Small intestine (tissue), 7 donors: Measurements from ENCODE around the gene CMSS1. TPM values are rescaled to one million over a fixed set of nuclear protein-coding genes. Genes with fewer than 3 reads are reported as not detected.

Source experiments
- DNase-seq, 2 donors: peaks; one replicate each; pipeline versions ENCODE4 v3.0.0 to v3.0.0-alpha.2; 2013
- FAIRE-seq: peaks from 2 replicates; lab custom pipeline; 2012; peaks lifted over from hg19 to GRCh38; lab: Jason Lieb, UNC
- H3K27ac ChIP-seq, 3 donors: one replicate each; pipeline ENCODE4 v1.5.1; 2013; ENCODE audit warnings: low read length in 2 of 3, mild to moderate bottlenecking in 2 of 3, control low read depth in 1 of 3, inconsistent platforms in 1 of 3, low read depth in 1 of 3, moderate library complexity in 1 of 3
- H3K27me3 ChIP-seq, 3 donors: one replicate each; pipeline ENCODE4 v1.6.1; 2013; ENCODE audit warnings: low read length in 3 of 3, inconsistent platforms in 1 of 3; ENCODE audit not compliant: control insufficient read depth in 3 of 3, insufficient read depth in 3 of 3
- H3K36me3 ChIP-seq, 3 donors: one replicate each; pipeline ENCODE4 v1.6.1; 2013; ENCODE audit warnings: low read length in 3 of 3, inconsistent platforms in 1 of 3, low read depth in 1 of 3, mild to moderate bottlenecking in 1 of 3, moderate library complexity in 1 of 3; ENCODE audit not compliant: control insufficient read depth in 3 of 3, insufficient read depth in 2 of 3
- H3K4me1 ChIP-seq, 3 donors: one replicate each; pipeline ENCODE4 v1.6.1; 2013; ENCODE audit warnings: low read length in 2 of 3, inconsistent platforms in 1 of 3, low read depth in 1 of 3, mild to moderate bottlenecking in 1 of 3, moderate library complexity in 1 of 3; ENCODE audit not compliant: control insufficient read depth in 3 of 3, insufficient read depth in 2 of 3
- H3K4me3 ChIP-seq, 3 donors: one replicate each; pipeline ENCODE4 v1.5.1; 2013; ENCODE audit warnings: low read length in 3 of 3, control low read depth in 1 of 3, inconsistent platforms in 1 of 3, low read depth in 1 of 3, mild to moderate bottlenecking in 1 of 3, moderate library complexity in 1 of 3
- H3K9me3 ChIP-seq, 2 donors: one replicate each; pipeline ENCODE4 v1.6.1; 2013; ENCODE audit warnings: low read depth in 1 of 2, low read length in 1 of 2; ENCODE audit not compliant: control insufficient read depth in 2 of 2, insufficient read depth in 1 of 2
- WGBS, 3 donors: extraction: QIAGEN DNeasy Blood & Tissue Kit; methylation state at CpG; one replicate each; pipeline ENCODE4 v1.1.7; 2013; 5-methylcytosine and 5-hydroxymethylcytosine counted together
- polyA plus RNA-seq, 4 donors: library from polyadenylated mRNA; stranded (reverse) in 3 of 4; unstranded in 1 of 4; fragments of 200-250 nt in 3 of 4; fragments of 120-200 nt in 1 of 4; gene quantifications; one replicate each; pipeline versions ENCODE4 v1.2.1 to v1.2.3, GENCODE V29; 2013
- donor health status: healthy with polysubstance abuse.
- donor health status: control.
- donor health status: control.
- donor health status: Bipolar disorder and iron deficiency.
- donor health status: healthy.

The CMSS1 gene
- polyA plus RNA-seq, 4 donors: 1.6 to 24.0 (median 10.4) TPM

- Histone ChIP-seq H3K36me3 (no peaks in the 10 kb centered on the region), H3K4me1 (no peaks in the 10 kb centered on the region), H3K4me3 (no peak overlapping the region), H3K27me3 (no peaks in the 10 kb centered on the region), H3K27ac (no peak overlapping the region), H3K9me3 (peaks cover 0 to 7% of the 10 kb centered on the region in 2 donors)
- FAIRE-seq (no peak), DNase-seq (no peak)
- WGBS, 3 donors: 82 to 95% (median 91%) methylated on average over 8 of the region's 8 CpGs
Observed at GRCh38 chr3:99972380-99973104, 154.9 kb downstream of the CMSS1 start.

GRCh38 chr3:99974989-99975388 lies 157.3 kb downstream of the CMSS1 start:
- Histone ChIP-seq H3K4me3 (no peak overlapping the region), H3K4me1 (no peaks in the 10 kb centered on the region), H3K27ac (no peak overlapping the region), H3K36me3 (no peaks in the 10 kb centered on the region), H3K27me3 (no peaks in the 10 kb centered on the region), H3K9me3 (peaks cover 0 to 11% of the 10 kb centered on the region in 2 donors)
- WGBS, 3 donors: 58 to 87% (median 80%) methylated on average over 2 of the region's 2 CpGs
- DNase-seq (no peak), FAIRE-seq (no peak)

GRCh38 chr3:99976584-99976983 lies 158.9 kb downstream of the CMSS1 start:
- H3K4me1 ChIP-seq: no peaks in the 10 kb centered on the region
- H3K27me3 ChIP-seq: no peaks in the 10 kb centered on the region
- no peak for DNase-seq
- no peak overlapping the region for H3K27ac ChIP-seq
- H3K36me3 ChIP-seq: no peaks in the 10 kb centered on the region
- FAIRE-seq: no peak
- peaks cover 0 to 11% of the 10 kb centered on the region in 2 donors for H3K9me3 ChIP-seq
- no peak overlapping the region for H3K4me3 ChIP-seq

- H3K9me3 ChIP-seq: peaks cover 0 to 11% of the 10 kb centered on the region in 2 donors
Observed at GRCh38 chr3:99978221-99978620, 160.6 kb downstream of the CMSS1 start.

GRCh38 chr3:99980606-99981005 lies 162.9 kb downstream of the CMSS1 start:
- no peak overlapping the region for H3K27ac ChIP-seq
- FAIRE-seq (no peak), DNase-seq (no peak)
- H3K4me1 ChIP-seq: no peaks in the 10 kb centered on the region
- H3K27me3 ChIP-seq: no peaks in the 10 kb centered on the region
- 95 to 99% (median 95%) methylated on average over 3 of the region's 3 CpGs for WGBS, 3 donors
- peaks cover 0 to 11% of the 10 kb centered on the region in 2 donors for H3K9me3 ChIP-seq
- H3K4me3 ChIP-seq: no peak overlapping the region
- H3K36me3 ChIP-seq: no peaks in the 10 kb centered on the region

More at GRCh38 chr3:99978221-99978620, 160.6 kb downstream of the CMSS1 start:
- Histone ChIP-seq H3K36me3 (no peaks in the 10 kb centered on the region), H3K4me3 (no peak overlapping the region), H3K27ac (no peak overlapping the region), H3K27me3 (no peaks in the 10 kb centered on the region), H3K4me1 (no peaks in the 10 kb centered on the region)
- WGBS, 3 donors: 93 to 96% (median 95%) methylated on average over 1 of the region's 1 CpG
- FAIRE-seq: no peak
- DNase-seq: no peak

- H3K36me3 ChIP-seq: no peaks in the 10 kb centered on the region
- H3K27me3 ChIP-seq: no peaks in the 10 kb centered on the region
- H3K4me1 ChIP-seq: no peaks in the 10 kb centered on the region
- DNase-seq: no peak
- H3K4me3 ChIP-seq: no peak overlapping the region
- peaks cover 0 to 11% of the 10 kb centered on the region in 2 donors for H3K9me3 ChIP-seq
- 89 to 100% (median 91%) methylated on average over 1 of the region's 1 CpG for WGBS, 3 donors
- H3K27ac ChIP-seq: no peak overlapping the region
- no peak for FAIRE-seq
Observed at GRCh38 chr3:99981138-99981537, 163.5 kb downstream of the CMSS1 start.

GRCh38 chr3:99982650-99983049 lies 165.0 kb downstream of the CMSS1 start:
- 94 to 97% (median 97%) methylated on average over 2 of the region's 2 CpGs for WGBS, 3 donors
- DNase-seq: no peak
- no peak overlapping the region for H3K4me3 ChIP-seq

GRCh38 chr3:99984139-99984538 lies 166.5 kb downstream of the CMSS1 start:
- H3K4me3 ChIP-seq: no peak overlapping the region
- DNase-seq (no peak), FAIRE-seq (no peak)
- no peaks in the 10 kb centered on the region for H3K4me1 ChIP-seq
- H3K36me3 ChIP-seq: no peaks in the 10 kb centered on the region
- H3K9me3 ChIP-seq: no peaks in the 10 kb centered on the region
- H3K27me3 ChIP-seq: no peaks in the 10 kb centered on the region
- no peak overlapping the region for H3K27ac ChIP-seq

More at GRCh38 chr3:99982650-99983049, 165.0 kb downstream of the CMSS1 start:
- Histone ChIP-seq H3K36me3 (no peaks in the 10 kb centered on the region), H3K4me1 (no peaks in the 10 kb centered on the region), H3K27ac (no peak overlapping the region), H3K9me3 (peaks cover 0 to 4% of the 10 kb centered on the region in 2 donors), H3K27me3 (no peaks in the 10 kb centered on the region)
- FAIRE-seq: no peak

- Histone ChIP-seq H3K27me3 (no peaks in the 10 kb centered on the region), H3K27ac (no peak overlapping the region), H3K4me1 (no peaks in the 10 kb centered on the region), H3K36me3 (no peaks in the 10 kb centered on the region), H3K9me3 (no peaks in the 10 kb centered on the region), H3K4me3 (no peak overlapping the region)
- 75% methylated on average over 2 of the region's 2 CpGs for WGBS, 3 donors
- FAIRE-seq (no peak), DNase-seq (no peak)
Observed at GRCh38 chr3:99984668-99985067, 167.0 kb downstream of the CMSS1 start.
